Keratinocyte (primary cell): ENCODE measurements around the gene AHRR.

Source experiments
- EZH2 ChIP-seq: IDR thresholded peaks from one replicate; pipeline ENCODE4 v1.6.1; 2012; ENCODE audit warnings: inconsistent platforms, mild to moderate bottlenecking, low read length, moderate library complexity
- TF ChIP-seq, protein P1 (sequence below), 3 experiments: IDR thresholded peaks in 1 of 3; conservative IDR thresholded peaks in 1 of 3; optimal IDR thresholded peaks in 1 of 3; 2 replicates in 2 of 3; 3 replicates in 1 of 3; pipeline versions ENCODE3 to v1.5.1; 2011; ENCODE audit warnings: low read length in 3 of 3, mild to moderate bottlenecking in 3 of 3, moderate library complexity in 2 of 3, control low read depth in 1 of 3, inconsistent platforms in 1 of 3; ENCODE audit not compliant: insufficient read depth in 2 of 3; ENCODE audit errors: extremely low read depth in 1 of 3

DNA sequence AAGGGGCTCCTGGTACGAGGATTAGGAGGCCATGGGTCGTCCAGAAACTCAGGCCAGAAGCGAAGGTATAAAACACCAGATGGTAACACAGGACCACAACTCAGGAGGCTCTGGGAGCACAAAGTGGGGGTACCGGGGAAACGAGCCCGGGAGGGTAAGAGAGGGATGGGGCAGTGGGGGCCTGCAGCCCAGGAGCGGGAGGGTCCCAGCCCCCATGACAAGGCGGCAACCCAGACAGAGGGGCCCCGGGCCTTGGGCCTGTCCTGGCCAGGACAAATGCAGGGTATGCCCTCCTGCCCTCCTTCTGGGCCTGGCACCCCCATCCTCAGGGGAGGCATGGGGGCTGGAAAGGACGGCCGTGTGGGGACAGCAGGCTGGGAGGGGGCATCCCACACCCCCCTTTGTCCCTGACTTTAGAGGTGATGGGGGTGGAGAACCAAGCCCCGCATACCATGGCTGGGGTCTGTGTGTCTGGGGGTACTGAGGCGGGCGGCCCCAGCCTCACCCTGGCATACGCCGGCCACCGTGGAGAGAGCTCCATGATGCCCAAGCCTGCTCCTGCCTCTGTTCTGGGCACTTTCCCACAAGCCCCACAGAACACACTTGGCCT, 74.5 kb downstream of the AHRR start:
- TF ChIP-seq, protein P1, sequence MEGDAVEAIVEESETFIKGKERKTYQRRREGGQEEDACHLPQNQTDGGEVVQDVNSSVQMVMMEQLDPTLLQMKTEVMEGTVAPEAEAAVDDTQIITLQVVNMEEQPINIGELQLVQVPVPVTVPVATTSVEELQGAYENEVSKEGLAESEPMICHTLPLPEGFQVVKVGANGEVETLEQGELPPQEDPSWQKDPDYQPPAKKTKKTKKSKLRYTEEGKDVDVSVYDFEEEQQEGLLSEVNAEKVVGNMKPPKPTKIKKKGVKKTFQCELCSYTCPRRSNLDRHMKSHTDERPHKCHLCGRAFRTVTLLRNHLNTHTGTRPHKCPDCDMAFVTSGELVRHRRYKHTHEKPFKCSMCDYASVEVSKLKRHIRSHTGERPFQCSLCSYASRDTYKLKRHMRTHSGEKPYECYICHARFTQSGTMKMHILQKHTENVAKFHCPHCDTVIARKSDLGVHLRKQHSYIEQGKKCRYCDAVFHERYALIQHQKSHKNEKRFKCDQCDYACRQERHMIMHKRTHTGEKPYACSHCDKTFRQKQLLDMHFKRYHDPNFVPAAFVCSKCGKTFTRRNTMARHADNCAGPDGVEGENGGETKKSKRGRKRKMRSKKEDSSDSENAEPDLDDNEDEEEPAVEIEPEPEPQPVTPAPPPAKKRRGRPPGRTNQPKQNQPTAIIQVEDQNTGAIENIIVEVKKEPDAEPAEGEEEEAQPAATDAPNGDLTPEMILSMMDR (optimal IDR thresholded peaks at IDR 0.05 in 1 of 3, IDR thresholded peaks at IDR 0.05 in 1 of 3, conservative IDR thresholded peaks at IDR 0.05 in 1 of 3; ENCODE audit: extremely low read depth in 1 of 3, insufficient read depth in 2 of 3, low read length in 3 of 3): no peak
- no peak for TF ChIP-seq EZH2
